Measurements from ENCODE around the gene RNF215.
"Not testable (repeated sequence)": the region's sequence is repeated elsewhere in the genome, so short reads cannot be mapped to it uniquely, and the experiment has no call there.

The RNF215 gene

GRCh38 chr22:30340911-30341685 is 46.1 kb downstream of the RNF215 start:
- Histone ChIP-seq H3K4me1 (ENCODE audit: control insufficient read depth, insufficient read depth, low read length) (no peaks in the 10 kb centered on the region), H3K9ac (ENCODE audit: low read length) (no peak overlapping the region), H3K27me3 (ENCODE audit: control insufficient read depth, insufficient read depth, low read length) (no peaks in the 10 kb centered on the region), H3K4me3 (ENCODE audit: low read length) (no peak overlapping the region), H3K27ac (ENCODE audit: low read depth, low read length) (no peak overlapping the region), H3K36me3 (ENCODE audit: control insufficient read depth, insufficient read depth, low read length) (peaks cover 85% of the 10 kb centered on the region)

- Histone ChIP-seq H3K36me3 (ENCODE audit: control insufficient read depth, insufficient read depth, low read length) (peaks cover 82% of the 10 kb centered on the region), H3K4me1 (ENCODE audit: control insufficient read depth, insufficient read depth, low read length) (no peaks in the 10 kb centered on the region), H3K9ac (ENCODE audit: low read length) (no peak overlapping the region), H3K27ac (ENCODE audit: low read depth, low read length) (no peak overlapping the region), H3K4me3 (ENCODE audit: low read length) (no peak overlapping the region), H3K27me3 (ENCODE audit: control insufficient read depth, insufficient read depth, low read length) (no peaks in the 10 kb centered on the region)
Observed at GRCh38 chr22:30338802-30339201, 48.4 kb downstream of the RNF215 start.

DNA sequence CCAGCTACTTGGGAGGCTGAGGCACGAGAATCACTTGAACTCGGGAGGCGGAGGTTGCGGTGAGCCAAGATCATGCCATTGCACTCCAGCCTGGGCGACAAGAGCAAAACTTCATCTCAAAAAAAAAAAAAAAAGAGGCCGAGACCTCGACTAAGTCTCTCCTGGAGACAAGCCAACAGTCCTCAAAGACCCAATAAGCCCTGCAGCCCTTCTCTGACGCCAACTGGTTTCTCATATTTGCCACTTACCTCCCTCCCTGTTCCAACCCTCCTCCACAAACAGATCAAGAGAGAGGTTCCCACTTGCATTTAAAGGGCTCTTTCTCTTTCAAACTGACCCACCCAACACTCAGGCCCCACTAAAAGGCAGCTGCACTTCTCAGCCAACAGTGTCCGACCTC is 48.9 kb downstream of the RNF215 start:
- H3K9ac ChIP-seq (ENCODE audit: low read length); H3K27ac ChIP-seq (ENCODE audit: low read depth, low read length); H3K4me1 ChIP-seq (ENCODE audit: control insufficient read depth, insufficient read depth, low read length); H3K4me3 ChIP-seq (ENCODE audit: low read length); H3K27me3 ChIP-seq (ENCODE audit: control insufficient read depth, insufficient read depth, low read length): not testable (repeated sequence)
- H3K36me3 ChIP-seq (ENCODE audit: control insufficient read depth, insufficient read depth, low read length), result peaks cover 81% of the 10 kb centered on the region

DNA sequence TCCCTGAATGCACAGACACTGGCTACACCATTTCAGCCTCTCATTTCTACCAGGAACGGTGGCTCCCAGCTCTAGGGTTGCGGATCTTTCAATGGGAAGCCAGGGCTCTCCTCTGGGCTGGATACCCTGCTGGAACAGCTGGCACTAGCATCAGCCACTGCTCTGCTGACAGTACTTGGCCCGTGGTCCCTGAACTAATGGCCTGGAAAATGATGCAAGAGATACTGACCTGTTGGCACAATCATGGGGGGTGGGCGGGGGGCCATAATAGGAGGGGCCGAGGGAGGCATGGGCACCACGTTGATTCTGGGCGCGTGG is 49.8 kb downstream of the RNF215 start:
- H3K36me3 ChIP-seq (ENCODE audit: control insufficient read depth, insufficient read depth, low read length), result peaks cover 74% of the 10 kb centered on the region
- H3K4me1 ChIP-seq (ENCODE audit: control insufficient read depth, insufficient read depth, low read length), result no peaks in the 10 kb centered on the region
- H3K27me3 ChIP-seq (ENCODE audit: control insufficient read depth, insufficient read depth, low read length), result no peaks in the 10 kb centered on the region
- no peak overlapping the region for H3K4me3 ChIP-seq (ENCODE audit: low read length)
- H3K27ac ChIP-seq (ENCODE audit: low read depth, low read length), result no peak overlapping the region
- no peak overlapping the region for H3K9ac ChIP-seq (ENCODE audit: low read length)

DNA sequence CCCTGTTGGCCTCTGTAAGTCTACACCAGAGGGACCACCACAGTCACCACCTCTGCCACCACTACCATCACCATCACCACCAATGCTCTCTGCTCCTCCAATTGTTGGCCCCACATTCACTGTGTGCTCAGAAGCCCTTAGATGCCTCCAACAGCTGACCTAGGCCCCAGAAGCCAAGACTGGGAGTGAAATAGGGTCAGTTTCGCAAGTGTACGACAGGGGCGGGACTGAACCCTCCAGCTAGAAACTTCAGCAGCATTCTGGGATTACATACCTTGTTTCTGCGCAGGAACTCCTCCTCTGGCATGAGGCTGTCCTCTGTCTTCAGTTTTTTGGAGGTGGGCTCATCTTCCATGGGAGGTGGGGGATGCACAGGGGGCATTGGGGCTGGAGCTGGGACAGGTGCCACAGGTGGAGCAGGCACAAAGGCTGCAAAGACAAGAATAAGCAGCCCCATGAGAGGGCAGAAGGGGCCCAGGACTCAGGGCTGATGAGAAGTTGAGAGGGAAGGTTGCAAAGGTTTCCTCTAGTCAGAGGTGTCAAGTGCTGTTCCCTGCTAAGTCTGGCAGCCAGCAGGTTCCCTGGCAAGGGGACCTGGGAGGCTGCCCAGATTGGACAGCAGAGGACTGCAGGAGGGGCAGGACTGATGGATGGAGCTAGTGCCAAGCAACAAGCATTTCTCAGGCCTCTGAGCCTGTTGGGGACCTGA is 50.3 kb downstream of the RNF215 start:
- H3K27me3 ChIP-seq (ENCODE audit: control insufficient read depth, insufficient read depth, low read length), result no peaks in the 10 kb centered on the region
- H3K36me3 ChIP-seq (ENCODE audit: control insufficient read depth, insufficient read depth, low read length), result peaks cover 71% of the 10 kb centered on the region
- H3K9ac ChIP-seq (ENCODE audit: low read length), result no peak overlapping the region
- H3K4me1 ChIP-seq (ENCODE audit: control insufficient read depth, insufficient read depth, low read length), result no peaks in the 10 kb centered on the region
- no peak overlapping the region for H3K27ac ChIP-seq (ENCODE audit: low read depth, low read length)
- H3K4me3 ChIP-seq (ENCODE audit: low read length), result no peak overlapping the region

GRCh38 chr22:30335236-30335635 is 52.0 kb downstream of the RNF215 start:
- H3K27ac ChIP-seq (ENCODE audit: low read depth, low read length), result no peak overlapping the region
- H3K4me3 ChIP-seq (ENCODE audit: low read length), result no peak overlapping the region
- no peaks in the 10 kb centered on the region for H3K4me1 ChIP-seq (ENCODE audit: control insufficient read depth, insufficient read depth, low read length)
- no peaks in the 10 kb centered on the region for H3K27me3 ChIP-seq (ENCODE audit: control insufficient read depth, insufficient read depth, low read length)
- no peak overlapping the region for H3K9ac ChIP-seq (ENCODE audit: low read length)
- peaks cover 62% of the 10 kb centered on the region for H3K36me3 ChIP-seq (ENCODE audit: control insufficient read depth, insufficient read depth, low read length)

- Histone ChIP-seq H3K36me3 (ENCODE audit: control insufficient read depth, insufficient read depth, low read length) (peaks cover 56% of the 10 kb centered on the region), H3K27ac (ENCODE audit: low read depth, low read length) (no peak overlapping the region)
Observed at GRCh38 chr22:30334646-30335045, 52.6 kb downstream of the RNF215 start.

DNA sequence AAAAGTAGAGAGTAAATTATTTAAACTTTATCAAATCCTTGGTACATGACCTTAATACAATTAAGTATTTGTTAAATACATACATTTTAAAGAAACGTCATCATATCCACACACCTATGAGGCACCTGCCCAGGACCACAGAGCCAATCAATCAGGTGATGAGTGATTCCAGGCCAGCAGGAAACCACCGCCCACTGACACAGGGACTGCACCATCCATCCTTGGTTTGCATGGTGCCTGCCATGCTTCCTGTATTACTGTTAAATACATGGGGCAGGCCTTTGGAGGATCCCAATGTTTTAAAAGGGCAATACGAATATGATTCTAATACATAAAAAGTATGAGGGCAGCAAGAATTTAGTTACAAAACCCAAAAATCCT is 53.5 kb downstream of the RNF215 start:
- H3K27ac ChIP-seq (ENCODE audit: low read depth, low read length), result no peak overlapping the region
- no peak overlapping the region for H3K9ac ChIP-seq (ENCODE audit: low read length)
- H3K4me1 ChIP-seq (ENCODE audit: control insufficient read depth, insufficient read depth, low read length), result no peaks in the 10 kb centered on the region
- no peaks in the 10 kb centered on the region for H3K27me3 ChIP-seq (ENCODE audit: control insufficient read depth, insufficient read depth, low read length)
- H3K4me3 ChIP-seq (ENCODE audit: low read length), result no peak overlapping the region
- H3K36me3 ChIP-seq (ENCODE audit: control insufficient read depth, insufficient read depth, low read length), result peaks cover 46% of the 10 kb centered on the region

More at GRCh38 chr22:30334646-30335045, 52.6 kb downstream of the RNF215 start:
- H3K4me3 ChIP-seq (ENCODE audit: low read length), result no peak overlapping the region
- no peaks in the 10 kb centered on the region for H3K4me1 ChIP-seq (ENCODE audit: control insufficient read depth, insufficient read depth, low read length)
- no peaks in the 10 kb centered on the region for H3K27me3 ChIP-seq (ENCODE audit: control insufficient read depth, insufficient read depth, low read length)
- H3K9ac ChIP-seq (ENCODE audit: low read length), result no peak overlapping the region

- no peaks in the 10 kb centered on the region for H3K4me1 ChIP-seq (ENCODE audit: control insufficient read depth, insufficient read depth, low read length)
- no peak overlapping the region for H3K4me3 ChIP-seq (ENCODE audit: low read length)
- no peaks in the 10 kb centered on the region for H3K27me3 ChIP-seq (ENCODE audit: control insufficient read depth, insufficient read depth, low read length)
- H3K9ac ChIP-seq (ENCODE audit: low read length), result no peak overlapping the region
- H3K27ac ChIP-seq (ENCODE audit: low read depth, low read length), result no peak overlapping the region
- H3K36me3 ChIP-seq (ENCODE audit: control insufficient read depth, insufficient read depth, low read length), result peaks cover 42% of the 10 kb centered on the region
Observed at GRCh38 chr22:30332994-30333706, 54.1 kb downstream of the RNF215 start.

GRCh38 chr22:30332551-30332950 is 54.7 kb downstream of the RNF215 start:
- H3K4me1 ChIP-seq (ENCODE audit: control insufficient read depth, insufficient read depth, low read length), result no peaks in the 10 kb centered on the region
- H3K27me3 ChIP-seq (ENCODE audit: control insufficient read depth, insufficient read depth, low read length), result no peaks in the 10 kb centered on the region
- no peak overlapping the region for H3K27ac ChIP-seq (ENCODE audit: low read depth, low read length)
- H3K36me3 ChIP-seq (ENCODE audit: control insufficient read depth, insufficient read depth, low read length), result peaks cover 38% of the 10 kb centered on the region
- no peak overlapping the region for H3K9ac ChIP-seq (ENCODE audit: low read length)
- no peak overlapping the region for H3K4me3 ChIP-seq (ENCODE audit: low read length)
